Testis (tissue), 2 donors: ENCODE data around the gene CHD1.

Source experiments
- CTCF ChIP-seq, 3 experiments: fragments of 450-650 bp in 2 of 3; fragments of 200-600 bp in 1 of 3; sonication (generic) in 1 of 3; IDR thresholded peaks; one replicate each; pipeline ENCODE4 v1.5.1; 2016 to 2019; ENCODE audit warnings: antibody characterized with exemption in 3 of 3, mild to moderate bottlenecking in 2 of 3, moderate library complexity in 1 of 3
- POLR2A ChIP-seq: fragments of 450-650 bp; IDR thresholded peaks from one replicate; pipeline ENCODE4 v1.6.1; 2017; ENCODE audit warnings: antibody characterized with exemption, mild to moderate bottlenecking, moderate library complexity

- no peak for TF ChIP-seq CTCF (IDR thresholded peaks at IDR 0.05)
- no peak for TF ChIP-seq POLR2A
Measured at GRCh38 chr5:98825582-98826375, 103.0 kb downstream of the CHD1 start.
